ENCODE data around the gene NCKAP5.

DNA sequence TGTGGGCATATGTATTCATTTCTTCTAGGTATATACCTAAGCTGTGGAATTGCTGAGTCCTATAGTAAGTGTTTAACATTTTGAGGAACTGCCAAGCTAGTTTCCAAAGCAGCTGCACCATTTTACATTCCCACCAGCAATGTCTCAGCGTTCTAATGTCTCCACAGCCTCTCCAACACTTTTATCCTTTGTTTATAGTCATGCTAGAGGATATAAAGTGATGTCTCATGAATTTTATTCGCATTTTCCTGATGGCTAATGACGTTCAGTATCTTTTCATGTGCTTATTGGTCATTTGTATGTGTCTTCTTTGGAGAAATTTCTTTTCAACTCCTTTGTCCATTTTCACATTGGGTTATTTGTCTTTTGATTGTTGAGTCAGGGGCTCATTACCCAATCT is 295.2 kb downstream of the NCKAP5 start:
- TF ChIP-seq, protein P1, sequence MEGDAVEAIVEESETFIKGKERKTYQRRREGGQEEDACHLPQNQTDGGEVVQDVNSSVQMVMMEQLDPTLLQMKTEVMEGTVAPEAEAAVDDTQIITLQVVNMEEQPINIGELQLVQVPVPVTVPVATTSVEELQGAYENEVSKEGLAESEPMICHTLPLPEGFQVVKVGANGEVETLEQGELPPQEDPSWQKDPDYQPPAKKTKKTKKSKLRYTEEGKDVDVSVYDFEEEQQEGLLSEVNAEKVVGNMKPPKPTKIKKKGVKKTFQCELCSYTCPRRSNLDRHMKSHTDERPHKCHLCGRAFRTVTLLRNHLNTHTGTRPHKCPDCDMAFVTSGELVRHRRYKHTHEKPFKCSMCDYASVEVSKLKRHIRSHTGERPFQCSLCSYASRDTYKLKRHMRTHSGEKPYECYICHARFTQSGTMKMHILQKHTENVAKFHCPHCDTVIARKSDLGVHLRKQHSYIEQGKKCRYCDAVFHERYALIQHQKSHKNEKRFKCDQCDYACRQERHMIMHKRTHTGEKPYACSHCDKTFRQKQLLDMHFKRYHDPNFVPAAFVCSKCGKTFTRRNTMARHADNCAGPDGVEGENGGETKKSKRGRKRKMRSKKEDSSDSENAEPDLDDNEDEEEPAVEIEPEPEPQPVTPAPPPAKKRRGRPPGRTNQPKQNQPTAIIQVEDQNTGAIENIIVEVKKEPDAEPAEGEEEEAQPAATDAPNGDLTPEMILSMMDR (IDR thresholded peaks at IDR 0.05 in 8 of 11, conservative IDR thresholded peaks at IDR 0.05 in 3 of 11): no peak
- TF ChIP-seq POLR2A (IDR thresholded peaks at IDR 0.05) (no peak), POLR2AphosphoS5 (IDR thresholded peaks at IDR 0.05) (no peak)

Data from spleen (tissue), 7 donors.